HTERT RPE-1 (cell line): ENCODE results near the gene KLF12.

Source experiments
- in situ Hi-C: fragments of 300-500 bp; cut with MboI; formaldehyde crosslinking; loops from 4 replicates; pipeline ENCODE4 v1.14.3; 2020; ENCODE audit warnings: low sequenced_read_pairs

KLF12 gene

DNA sequence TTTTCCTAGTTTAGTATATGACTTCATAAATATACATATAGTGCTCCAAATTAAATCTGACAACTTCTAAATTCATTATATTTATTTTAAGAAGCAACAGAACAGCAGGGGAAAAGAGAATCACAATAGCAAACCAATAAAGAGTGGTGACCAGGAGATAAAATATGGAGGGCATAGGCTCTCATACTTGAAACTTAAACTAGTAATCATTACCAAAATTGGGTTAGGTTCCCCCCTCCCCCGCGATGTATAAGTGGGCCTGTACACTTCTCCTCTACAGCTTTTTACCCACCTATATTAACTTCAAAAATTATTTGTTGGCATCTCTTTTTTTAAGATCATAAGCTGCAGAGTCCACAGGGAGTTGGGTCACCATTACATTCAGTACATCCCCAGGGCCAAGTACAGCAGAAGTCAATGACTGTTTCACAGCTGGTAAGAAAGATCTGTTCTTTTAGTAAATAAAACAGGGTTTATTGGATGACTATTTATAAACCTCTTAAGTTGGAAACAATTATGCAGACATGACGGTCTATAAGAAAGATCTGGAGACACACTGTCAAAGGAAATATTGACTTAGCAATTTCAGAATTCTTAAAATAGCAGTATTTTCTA lies 29.4 kb downstream of the KLF12 start:
- in situ Hi-C loops = no loop called here

GRCh38 chr13:74103970-74104555 lies 30.1 kb downstream of the KLF12 start:
- in situ Hi-C loops = no loop called here

DNA sequence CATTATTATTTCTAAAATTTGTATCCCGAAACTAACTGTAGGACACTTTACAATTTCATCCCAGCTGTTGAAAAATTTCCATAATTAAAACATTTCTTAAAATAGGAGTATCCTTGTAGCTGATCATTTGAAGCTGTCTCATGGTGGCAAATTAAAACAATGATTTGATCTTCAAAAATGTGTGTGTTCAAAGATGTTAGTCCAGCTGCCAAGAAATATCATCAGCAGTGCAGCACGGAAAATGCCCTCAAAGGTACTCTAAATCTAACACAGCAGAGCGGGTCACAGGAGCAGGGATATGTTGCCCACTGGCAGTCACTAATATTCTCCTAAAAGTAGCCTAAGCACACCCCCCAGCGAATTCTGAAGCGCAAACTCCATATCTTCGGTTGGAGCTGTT lies 31.0 kb downstream of the KLF12 start:
- in situ Hi-C loops = no loop called here

DNA sequence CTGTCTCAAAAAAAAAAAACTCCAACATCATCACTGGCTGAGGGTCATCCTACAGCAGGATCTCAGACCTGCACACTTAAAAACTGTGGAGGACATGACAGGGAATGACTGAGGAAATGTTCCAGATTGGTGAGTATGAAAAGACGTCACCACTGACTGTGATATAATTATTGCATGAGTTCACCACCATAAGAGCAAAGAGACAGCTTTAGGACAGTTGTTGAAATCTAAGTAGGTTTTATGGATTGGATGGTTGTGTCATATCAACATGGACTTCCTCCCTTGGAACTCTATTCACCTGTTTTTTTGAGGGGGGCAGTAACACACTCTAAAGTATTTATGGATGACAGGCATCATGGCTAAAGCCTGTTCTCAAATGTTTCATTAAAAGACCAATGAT lies 31.5 kb downstream of the KLF12 start:
- in situ Hi-C loops = no loop called here

GRCh38 chr13:74101436-74101835 lies 32.8 kb downstream of the KLF12 start:
- in situ Hi-C loops = no loop called here

- in situ Hi-C loops = no loop called here
Measured at GRCh38 chr13:74098077-74098476, 36.1 kb downstream of the KLF12 start.

- in situ Hi-C loops = no loop called here
Measured at GRCh38 chr13:74097116-74097515, 37.1 kb downstream of the KLF12 start.

DNA sequence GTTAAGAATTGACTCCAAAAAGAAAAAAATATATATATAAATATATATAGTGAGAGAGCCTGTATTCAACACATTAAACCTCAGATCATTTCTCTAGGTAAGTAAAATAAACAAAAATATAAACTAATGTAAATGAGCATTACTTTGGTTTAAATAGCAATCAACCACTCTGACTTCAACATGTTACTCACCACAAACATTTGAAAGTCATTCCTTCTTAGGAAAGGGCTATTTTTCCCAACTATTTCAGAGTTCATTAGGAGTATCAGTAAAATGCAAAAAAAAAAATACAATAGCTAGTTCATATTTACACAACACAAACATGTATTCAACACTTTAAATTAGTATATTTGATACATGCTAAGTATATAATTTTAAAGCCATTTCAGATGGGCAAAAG lies 40.5 kb downstream of the KLF12 start:
- in situ Hi-C loops = no loop called here

- in situ Hi-C loops = no loop called here
Measured at GRCh38 chr13:74092711-74093110, 41.5 kb downstream of the KLF12 start.

GRCh38 chr13:74090869-74091605 lies 43.2 kb downstream of the KLF12 start:
- in situ Hi-C loops = no loop called here

- in situ Hi-C loops = no loop called here
Measured at GRCh38 chr13:74090397-74090796, 43.8 kb downstream of the KLF12 start.

DNA sequence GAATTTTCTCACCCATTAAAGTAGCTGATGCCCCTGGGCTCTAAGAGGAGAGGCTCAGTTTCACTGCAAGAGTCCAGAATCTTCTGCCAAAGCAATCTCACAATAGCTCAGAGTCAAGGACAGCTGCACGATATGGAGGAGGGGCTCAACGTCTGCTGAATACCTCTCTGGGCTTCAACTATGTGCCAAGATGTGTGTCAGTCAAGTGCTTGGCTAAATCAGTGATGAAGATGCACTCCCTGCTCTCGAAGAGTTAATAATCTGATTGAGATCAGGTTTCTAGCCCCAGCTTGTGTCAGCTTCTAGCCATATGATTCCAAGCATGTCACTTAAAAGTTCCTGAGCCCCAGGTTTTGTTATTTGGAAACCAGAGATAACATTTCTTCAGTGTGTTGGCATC lies 46.8 kb downstream of the KLF12 start:
- in situ Hi-C loops = no loop called here
